Thoracic aorta (tissue), 2 donors: ENCODE measurements around the gene KIF13A. TPM values are rescaled to one million over a fixed set of nuclear protein-coding genes. Genes with fewer than 3 reads are reported as not detected.

Experiments
- ATAC-seq: fragments of 150-250 bp; one replicate; pipeline ENCODE4 v1.8.0; 2017; ENCODE audit warnings: low read depth; ENCODE audit not compliant: insufficient number of reproducible peaks, low FRiP score
- DNase-seq: peaks from one replicate; pipeline ENCODE4 v3.0.0-alpha.2; 2020; ENCODE audit warnings: low spot score
- H3K27ac ChIP-seq, 2 donors: fragments of 200-600 bp; sonication (generic); 1 replicate in 1 of 2; 2 replicates in 1 of 2; pipeline ENCODE4 v1.5.1; 2016; ENCODE audit warnings: mild to moderate bottlenecking in 2 of 2, moderate library complexity in 2 of 2
- H3K27me3 ChIP-seq: fragments of 200-600 bp; sonication (generic); replicated peaks from 2 replicates; pipeline ENCODE4 v1.6.0; 2016; ENCODE audit warnings: mild to moderate bottlenecking; ENCODE audit not compliant: insufficient read depth
- H3K36me3 ChIP-seq: fragments of 200-600 bp; sonication (generic); one replicate; pipeline ENCODE4 v1.5.1; 2016
- H3K4me1 ChIP-seq, 2 donors: fragments of 200-600 bp; sonication (generic); 1 replicate in 1 of 2; 2 replicates in 1 of 2; pipeline versions ENCODE4 v1.5.1 to v1.6.0; 2016; ENCODE audit warnings: low read depth in 2 of 2, mild to moderate bottlenecking in 1 of 2; ENCODE audit not compliant: control insufficient read depth in 1 of 2
- H3K4me3 ChIP-seq: fragments of 200-600 bp; sonication (generic); 2 replicates; pipeline ENCODE4 v1.5.1; 2016; ENCODE audit warnings: mild to moderate bottlenecking
- H3K9me3 ChIP-seq: fragments of 200-600 bp; sonication (generic); 2 replicates; pipeline ENCODE4 v1.5.1; 2016
- total RNA-seq, 2 donors: library from RNA; depleted of rRNA; stranded (reverse); fragments of >200 nt; gene quantifications; one replicate each; pipeline versions ENCODE4 v1.1.0 to v1.2.3, GENCODE V29; 2016
- TF ChIP-seq, protein P1 (sequence below): fragments of 200-600 bp; sonication (generic); IDR thresholded peaks from one replicate; pipeline ENCODE4 v1.5.1; 2019; ENCODE audit warnings: antibody characterized with exemption

The KIF13A gene
- total RNA-seq, 2 donors from 2014 or later = 79.3 to 98.0 TPM

DNA sequence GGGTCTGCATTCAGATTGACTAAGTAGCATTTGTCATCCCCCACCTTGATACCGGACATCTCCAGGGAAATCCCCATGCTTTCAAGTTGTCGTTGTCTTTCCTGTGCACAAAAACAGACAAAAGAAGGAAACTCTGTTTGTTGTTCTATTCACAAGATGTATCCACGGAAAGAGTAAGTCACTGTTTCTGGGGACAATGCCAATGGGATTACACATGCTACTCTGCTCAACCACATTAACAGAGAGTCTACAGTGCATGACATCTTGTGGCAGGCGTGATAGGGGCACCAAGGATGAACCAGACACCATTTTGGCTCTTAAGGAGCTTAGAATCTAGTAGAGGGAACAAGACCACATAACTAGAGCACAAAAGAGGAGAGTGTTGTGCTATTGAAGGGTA lies 156.3 kb downstream of the KIF13A start:
- ATAC-seq (peak; percentile 81), DNase-seq (no peak)
- H3K27ac ChIP-seq = no peak overlapping the region
- H3K9me3 ChIP-seq = no peaks in the 10 kb centered on the region
- H3K4me1 ChIP-seq = peaks cover 0 to 4% of the 10 kb centered on the region in 2 donors
- TF ChIP-seq, protein P1, sequence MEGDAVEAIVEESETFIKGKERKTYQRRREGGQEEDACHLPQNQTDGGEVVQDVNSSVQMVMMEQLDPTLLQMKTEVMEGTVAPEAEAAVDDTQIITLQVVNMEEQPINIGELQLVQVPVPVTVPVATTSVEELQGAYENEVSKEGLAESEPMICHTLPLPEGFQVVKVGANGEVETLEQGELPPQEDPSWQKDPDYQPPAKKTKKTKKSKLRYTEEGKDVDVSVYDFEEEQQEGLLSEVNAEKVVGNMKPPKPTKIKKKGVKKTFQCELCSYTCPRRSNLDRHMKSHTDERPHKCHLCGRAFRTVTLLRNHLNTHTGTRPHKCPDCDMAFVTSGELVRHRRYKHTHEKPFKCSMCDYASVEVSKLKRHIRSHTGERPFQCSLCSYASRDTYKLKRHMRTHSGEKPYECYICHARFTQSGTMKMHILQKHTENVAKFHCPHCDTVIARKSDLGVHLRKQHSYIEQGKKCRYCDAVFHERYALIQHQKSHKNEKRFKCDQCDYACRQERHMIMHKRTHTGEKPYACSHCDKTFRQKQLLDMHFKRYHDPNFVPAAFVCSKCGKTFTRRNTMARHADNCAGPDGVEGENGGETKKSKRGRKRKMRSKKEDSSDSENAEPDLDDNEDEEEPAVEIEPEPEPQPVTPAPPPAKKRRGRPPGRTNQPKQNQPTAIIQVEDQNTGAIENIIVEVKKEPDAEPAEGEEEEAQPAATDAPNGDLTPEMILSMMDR = no peak
- no peak overlapping the region for H3K4me3 ChIP-seq
- H3K27me3 ChIP-seq = no peaks in the 10 kb centered on the region
- peaks cover 42% of the 10 kb centered on the region for H3K36me3 ChIP-seq

DNA sequence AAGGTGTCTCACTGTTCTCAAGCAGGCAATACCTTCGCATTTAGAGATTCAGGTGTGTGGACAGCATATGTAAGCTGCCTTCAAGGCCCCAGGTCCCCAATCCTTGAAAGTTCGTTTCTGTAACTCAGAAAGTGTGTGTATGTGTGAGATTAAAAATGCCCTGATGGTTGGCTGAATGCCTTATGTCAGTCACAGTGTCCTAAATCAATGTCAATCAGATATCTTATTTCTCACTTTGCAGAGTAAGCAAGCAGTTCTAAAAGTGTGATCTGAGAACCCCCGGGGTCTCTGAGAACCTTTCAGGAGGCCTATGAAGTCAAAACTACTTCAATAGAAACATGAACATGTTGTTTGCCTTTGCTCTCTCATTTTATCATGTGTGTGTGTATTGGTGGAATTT lies 157.5 kb downstream of the KIF13A start:
- TF ChIP-seq, protein P1 = no peak
- H3K36me3 ChIP-seq = peaks cover 51% of the 10 kb centered on the region

DNA sequence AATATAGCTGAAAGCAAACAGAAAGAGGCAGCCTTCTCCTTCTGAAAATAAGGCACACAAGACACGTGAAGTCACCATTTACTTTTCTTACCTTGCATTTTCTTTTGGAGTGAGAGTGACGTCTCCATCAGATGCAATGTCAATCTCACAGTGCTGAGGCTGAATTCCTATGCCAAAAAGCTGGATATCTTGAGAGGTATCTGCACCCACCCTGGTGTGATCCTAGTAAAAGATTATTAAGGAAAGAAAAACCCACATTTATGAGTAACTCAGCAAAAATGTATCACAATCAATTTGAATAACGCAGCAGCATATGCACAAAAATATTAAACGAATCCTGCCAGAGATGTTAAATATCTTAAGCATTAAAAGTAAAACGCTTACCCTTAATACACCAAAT lies 159.3 kb downstream of the KIF13A start:
- TF ChIP-seq, protein P1 = no peak
- Histone ChIP-seq H3K36me3 (peaks cover 54% of the 10 kb centered on the region), H3K4me3 (no peak overlapping the region), H3K9me3 (no peaks in the 10 kb centered on the region), H3K27me3 (no peaks in the 10 kb centered on the region), H3K4me1 (peaks cover 0 to 4% of the 10 kb centered on the region in 2 donors), H3K27ac (no peak overlapping the region)
- ATAC-seq (no peak), DNase-seq (no peak)

More for the DNA sequence above, 157.5 kb downstream of the KIF13A start:
- Histone ChIP-seq H3K27ac (no peak overlapping the region), H3K4me3 (no peak overlapping the region), H3K9me3 (no peaks in the 10 kb centered on the region), H3K27me3 (no peaks in the 10 kb centered on the region), H3K4me1 (peaks cover 0 to 4% of the 10 kb centered on the region in 2 donors)
- DNase-seq (no peak), ATAC-seq (no peak)

DNA sequence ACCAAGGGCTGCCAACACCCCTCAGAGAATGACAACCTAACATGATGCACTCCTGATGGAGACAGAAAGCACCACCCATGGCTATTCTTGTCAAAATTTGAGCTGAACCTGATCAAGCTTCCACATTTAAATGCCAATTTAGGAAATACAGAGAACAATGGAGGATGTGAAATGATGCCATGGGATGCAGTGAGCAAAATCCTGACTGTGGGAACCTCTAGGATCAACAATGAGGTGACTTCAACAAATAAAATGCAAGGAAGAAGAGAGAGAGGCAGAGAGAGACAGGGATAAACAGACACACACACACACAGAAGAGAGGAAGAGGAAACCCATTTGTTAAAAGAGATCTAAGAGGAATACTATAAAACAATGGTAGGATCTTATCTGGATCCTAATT lies 161.1 kb downstream of the KIF13A start:
- Histone ChIP-seq H3K27me3 (no peaks in the 10 kb centered on the region), H3K36me3 (peaks cover 56% of the 10 kb centered on the region), H3K4me1 (peaks cover 0 to 2% of the 10 kb centered on the region in 2 donors), H3K9me3 (no peaks in the 10 kb centered on the region), H3K27ac (no peak overlapping the region), H3K4me3 (no peak overlapping the region)
- TF ChIP-seq, protein P1 = no peak
- DNase-seq (no peak), ATAC-seq (no peak)

DNA sequence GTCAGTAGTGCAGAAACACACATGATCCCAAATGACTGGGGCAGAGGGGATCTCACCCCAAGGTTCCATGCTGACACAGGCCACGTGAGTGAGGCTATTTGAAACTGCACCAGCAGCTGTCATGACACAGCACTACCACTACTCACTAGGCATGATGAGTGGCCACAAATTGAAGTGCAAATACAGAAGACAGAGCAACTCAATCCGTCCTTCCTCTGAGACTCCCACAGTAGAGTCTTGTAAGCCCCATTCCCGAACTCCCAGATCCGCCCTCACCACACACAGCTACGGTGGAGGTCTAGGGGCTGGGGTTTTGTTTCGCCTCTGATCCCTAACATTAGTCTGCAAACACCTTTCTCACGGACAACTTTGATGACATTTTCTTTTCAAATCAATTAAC lies 167.4 kb downstream of the KIF13A start:
- ATAC-seq (no peak), DNase-seq (no peak)
- Histone ChIP-seq H3K4me1 (no peaks in the 10 kb centered on the region), H3K9me3 (no peaks in the 10 kb centered on the region), H3K27ac (no peak overlapping the region), H3K4me3 (no peak overlapping the region), H3K36me3 (peaks cover 15% of the 10 kb centered on the region), H3K27me3 (no peaks in the 10 kb centered on the region)
- TF ChIP-seq, protein P1 = no peak
